ENCODE measurements around the gene OR7A5.

- no peak for TF ChIP-seq CTCF (IDR thresholded peaks at IDR 0.05)
- no peak for TF ChIP-seq POLR2A (IDR thresholded peaks at IDR 0.05)
Observed at GRCh38 chr19:14809272-14810057, 25.5 kb downstream of the OR7A5 start.

Data from Peyer's patch (tissue), 4 donors.